DOHH2 (cell line): ENCODE results near the gene DCLK3.

Experiments used
- EZH2phosphoT487 ChIP-seq: fragments of 200-600 bp; sonication (generic); IDR thresholded peaks from 2 replicates; pipeline ENCODE4 v1.6.1; 2017; ENCODE audit warnings: borderline replicate concordance, mild to moderate bottlenecking, antibody characterized with exemption, low read length, moderate library complexity, mixed read lengths
- TF ChIP-seq, protein P1 (sequence below): fragments of 200-600 bp; sonication (generic); IDR thresholded peaks from one replicate; pipeline ENCODE4 v1.5.1; 2014; ENCODE audit warnings: antibody characterized with exemption, mild to moderate bottlenecking, low read depth, low read length; ENCODE audit not compliant: poor library complexity, severe bottlenecking

DNA sequence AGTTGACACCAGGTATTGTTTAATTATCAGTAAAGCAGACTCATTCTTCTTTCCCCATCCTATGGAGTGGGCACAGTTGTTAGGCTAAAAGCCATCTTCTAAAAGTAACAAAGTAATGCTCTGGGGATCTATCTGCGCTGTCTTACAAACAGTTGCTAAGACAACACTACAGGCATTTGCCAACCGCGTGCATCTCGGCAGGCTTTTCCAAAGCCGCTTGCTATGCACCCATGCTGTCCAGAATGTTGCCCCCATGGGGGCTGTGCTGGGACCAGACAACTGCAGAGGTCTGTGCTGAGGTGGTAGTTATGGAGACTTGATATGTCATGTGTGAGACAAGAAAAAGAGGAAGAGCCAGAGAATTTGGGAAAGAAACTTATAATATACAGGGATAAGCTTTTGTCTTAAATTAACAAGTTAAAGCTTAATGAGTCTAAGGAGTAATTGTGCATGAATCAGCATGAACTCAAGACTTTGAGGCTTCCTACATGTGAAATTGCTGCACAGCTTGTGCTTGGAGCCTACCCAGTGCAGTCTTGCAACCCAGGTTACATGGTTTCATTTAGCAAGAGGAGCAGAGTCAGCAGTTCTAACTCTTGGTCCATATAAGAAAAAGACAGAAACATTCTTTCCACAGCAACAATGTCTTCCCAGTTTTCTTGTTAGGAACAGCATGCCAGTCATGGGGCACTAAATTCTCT, 38.9 kb upstream of the DCLK3 start:
- TF ChIP-seq, protein P1, sequence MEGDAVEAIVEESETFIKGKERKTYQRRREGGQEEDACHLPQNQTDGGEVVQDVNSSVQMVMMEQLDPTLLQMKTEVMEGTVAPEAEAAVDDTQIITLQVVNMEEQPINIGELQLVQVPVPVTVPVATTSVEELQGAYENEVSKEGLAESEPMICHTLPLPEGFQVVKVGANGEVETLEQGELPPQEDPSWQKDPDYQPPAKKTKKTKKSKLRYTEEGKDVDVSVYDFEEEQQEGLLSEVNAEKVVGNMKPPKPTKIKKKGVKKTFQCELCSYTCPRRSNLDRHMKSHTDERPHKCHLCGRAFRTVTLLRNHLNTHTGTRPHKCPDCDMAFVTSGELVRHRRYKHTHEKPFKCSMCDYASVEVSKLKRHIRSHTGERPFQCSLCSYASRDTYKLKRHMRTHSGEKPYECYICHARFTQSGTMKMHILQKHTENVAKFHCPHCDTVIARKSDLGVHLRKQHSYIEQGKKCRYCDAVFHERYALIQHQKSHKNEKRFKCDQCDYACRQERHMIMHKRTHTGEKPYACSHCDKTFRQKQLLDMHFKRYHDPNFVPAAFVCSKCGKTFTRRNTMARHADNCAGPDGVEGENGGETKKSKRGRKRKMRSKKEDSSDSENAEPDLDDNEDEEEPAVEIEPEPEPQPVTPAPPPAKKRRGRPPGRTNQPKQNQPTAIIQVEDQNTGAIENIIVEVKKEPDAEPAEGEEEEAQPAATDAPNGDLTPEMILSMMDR, result no peak
- TF ChIP-seq EZH2phosphoT487, result no peak
